RWPE2 (cell line): ENCODE data around the gene MYOZ1.

Source experiments
- ATAC-seq: fragments of 200-7000 bp; cut with Tn5 transposase; 3 replicates; pipeline ENCODE4 v1.9.1; 2021; ENCODE audit warnings: low read depth
- DNase-seq: peaks from one replicate; pipeline ENCODE4 v3.0.0-alpha.2; 2020; ENCODE audit warnings: low spot score
- H3K27ac ChIP-seq: fragments of 450-650 bp; 2 replicates; pipeline ENCODE4 v1.5.1; 2017; ENCODE audit warnings: mild to moderate bottlenecking; ENCODE audit not compliant: poor library complexity, severe bottlenecking
- H3K27me3 ChIP-seq: fragments of 250-450 bp; sonication (Bioruptor Pico); 2 replicates; pipeline ENCODE4 v1.5.1; 2021; ENCODE audit warnings: mild to moderate bottlenecking, moderate library complexity; ENCODE audit not compliant: insufficient read depth, poor library complexity, severe bottlenecking
- H3K36me3 ChIP-seq: fragments of 250-450 bp; sonication (Bioruptor Pico); 2 replicates; pipeline ENCODE4 v1.5.1; 2020; ENCODE audit warnings: low read depth, mild to moderate bottlenecking, moderate library complexity
- H3K4me1 ChIP-seq: fragments of 250-450 bp; sonication (Bioruptor Pico); 2 replicates; pipeline ENCODE4 v1.5.1; 2021; ENCODE audit warnings: mild to moderate bottlenecking, moderate library complexity; ENCODE audit not compliant: insufficient read depth, poor library complexity, severe bottlenecking
- H3K4me3 ChIP-seq: fragments of 250-450 bp; sonication (Bioruptor Pico); 2 replicates; pipeline ENCODE4 v1.5.1; 2021; ENCODE audit warnings: mild to moderate bottlenecking, moderate library complexity; ENCODE audit not compliant: severe bottlenecking
- H3K9me3 ChIP-seq: fragments of 250-450 bp; sonication (Bioruptor Pico); 2 replicates; pipeline ENCODE4 v1.5.1; 2021; ENCODE audit warnings: mild to moderate bottlenecking, moderate library complexity; ENCODE audit not compliant: severe bottlenecking
- TF ChIP-seq, protein P1 (sequence below): fragments of 450-650 bp; IDR thresholded peaks from one replicate; pipeline ENCODE4 v1.5.1; 2017; ENCODE audit warnings: mild to moderate bottlenecking, moderate library complexity; ENCODE audit not compliant: poor library complexity, severe bottlenecking

MYOZ1 gene

DNA sequence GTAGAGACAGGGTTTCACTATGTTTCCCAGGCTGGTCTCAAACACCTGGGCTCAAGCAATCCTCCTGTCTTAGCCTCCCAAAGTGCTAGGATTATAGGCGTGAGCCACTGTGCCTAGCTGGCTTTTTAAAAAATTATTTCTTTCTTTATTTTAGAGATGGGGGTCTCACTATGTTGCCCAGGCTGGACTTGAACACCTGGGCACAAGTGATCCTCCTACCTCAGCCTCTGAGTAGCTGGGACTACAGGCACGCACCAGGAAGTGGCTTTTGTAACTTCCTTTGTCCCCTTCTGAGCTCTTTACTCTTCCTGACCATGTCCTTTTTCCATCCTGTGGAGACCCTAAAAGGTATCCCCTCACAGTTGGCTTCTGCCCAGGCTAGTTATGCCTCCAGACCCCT, 2.1 kb upstream of the MYOZ1 start:
- DNase-seq (no peak), ATAC-seq (no peak)
- no peaks in the 10 kb centered on the region for H3K27me3 ChIP-seq
- no peaks in the 10 kb centered on the region for H3K4me1 ChIP-seq
- TF ChIP-seq, protein P1, sequence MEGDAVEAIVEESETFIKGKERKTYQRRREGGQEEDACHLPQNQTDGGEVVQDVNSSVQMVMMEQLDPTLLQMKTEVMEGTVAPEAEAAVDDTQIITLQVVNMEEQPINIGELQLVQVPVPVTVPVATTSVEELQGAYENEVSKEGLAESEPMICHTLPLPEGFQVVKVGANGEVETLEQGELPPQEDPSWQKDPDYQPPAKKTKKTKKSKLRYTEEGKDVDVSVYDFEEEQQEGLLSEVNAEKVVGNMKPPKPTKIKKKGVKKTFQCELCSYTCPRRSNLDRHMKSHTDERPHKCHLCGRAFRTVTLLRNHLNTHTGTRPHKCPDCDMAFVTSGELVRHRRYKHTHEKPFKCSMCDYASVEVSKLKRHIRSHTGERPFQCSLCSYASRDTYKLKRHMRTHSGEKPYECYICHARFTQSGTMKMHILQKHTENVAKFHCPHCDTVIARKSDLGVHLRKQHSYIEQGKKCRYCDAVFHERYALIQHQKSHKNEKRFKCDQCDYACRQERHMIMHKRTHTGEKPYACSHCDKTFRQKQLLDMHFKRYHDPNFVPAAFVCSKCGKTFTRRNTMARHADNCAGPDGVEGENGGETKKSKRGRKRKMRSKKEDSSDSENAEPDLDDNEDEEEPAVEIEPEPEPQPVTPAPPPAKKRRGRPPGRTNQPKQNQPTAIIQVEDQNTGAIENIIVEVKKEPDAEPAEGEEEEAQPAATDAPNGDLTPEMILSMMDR: no peak
- no peaks in the 10 kb centered on the region for H3K9me3 ChIP-seq
- H3K4me3 ChIP-seq: no peak overlapping the region
- H3K27ac ChIP-seq: no peak overlapping the region
- no peaks in the 10 kb centered on the region for H3K36me3 ChIP-seq

DNA sequence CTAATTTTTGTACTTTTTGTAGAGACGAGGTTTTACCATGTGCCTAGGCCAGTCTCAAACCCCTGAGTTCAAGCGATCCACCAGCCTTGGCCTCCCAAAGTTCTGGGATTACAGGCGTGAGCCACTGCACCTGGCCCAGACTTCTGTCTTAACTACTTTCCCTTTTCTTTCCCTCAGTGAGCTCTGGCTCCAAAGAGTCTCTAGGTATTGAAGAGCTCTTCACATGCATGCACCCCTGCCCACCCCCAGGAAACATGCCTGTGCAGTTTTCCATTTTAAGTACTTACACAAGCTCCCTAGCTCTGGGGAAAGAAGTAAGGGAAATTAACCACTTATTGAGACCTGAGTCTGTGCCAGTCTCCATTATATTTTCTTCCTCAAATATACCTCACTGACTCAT, 2.0 kb downstream of the MYOZ1 start:
- Histone ChIP-seq H3K27ac (no peak overlapping the region), H3K27me3 (no peaks in the 10 kb centered on the region), H3K9me3 (no peaks in the 10 kb centered on the region), H3K4me1 (no peaks in the 10 kb centered on the region), H3K36me3 (no peaks in the 10 kb centered on the region), H3K4me3 (no peak overlapping the region)
- DNase-seq (no peak), ATAC-seq (no peak)
- TF ChIP-seq, protein P1: no peak

DNA sequence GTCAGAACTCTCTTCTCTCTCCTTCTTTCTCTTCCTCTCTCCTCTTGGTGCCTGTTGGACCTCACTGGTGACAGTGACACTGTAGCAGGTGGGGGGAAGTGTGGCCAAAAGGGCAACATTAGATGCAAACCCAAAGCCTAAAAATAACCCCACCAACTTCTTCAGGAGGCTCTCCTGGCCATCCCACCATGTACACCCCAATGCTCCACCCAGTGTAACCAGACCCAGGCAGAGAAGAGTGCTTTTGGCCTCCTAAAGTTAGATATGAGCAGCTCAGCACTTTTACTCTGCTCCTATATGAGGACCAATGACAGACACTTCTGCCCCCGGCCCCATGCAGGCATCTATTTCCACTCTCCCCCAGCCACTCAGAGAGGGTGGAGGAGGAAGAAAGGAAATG, 5.5 kb downstream of the MYOZ1 start:
- no peak overlapping the region for H3K4me3 ChIP-seq
- H3K36me3 ChIP-seq: no peaks in the 10 kb centered on the region
- TF ChIP-seq, protein P1: no peak
- H3K9me3 ChIP-seq: no peaks in the 10 kb centered on the region
- no peaks in the 10 kb centered on the region for H3K4me1 ChIP-seq
- H3K27ac ChIP-seq: no peak overlapping the region
- ATAC-seq (no peak), DNase-seq (no peak)
- no peaks in the 10 kb centered on the region for H3K27me3 ChIP-seq

DNA sequence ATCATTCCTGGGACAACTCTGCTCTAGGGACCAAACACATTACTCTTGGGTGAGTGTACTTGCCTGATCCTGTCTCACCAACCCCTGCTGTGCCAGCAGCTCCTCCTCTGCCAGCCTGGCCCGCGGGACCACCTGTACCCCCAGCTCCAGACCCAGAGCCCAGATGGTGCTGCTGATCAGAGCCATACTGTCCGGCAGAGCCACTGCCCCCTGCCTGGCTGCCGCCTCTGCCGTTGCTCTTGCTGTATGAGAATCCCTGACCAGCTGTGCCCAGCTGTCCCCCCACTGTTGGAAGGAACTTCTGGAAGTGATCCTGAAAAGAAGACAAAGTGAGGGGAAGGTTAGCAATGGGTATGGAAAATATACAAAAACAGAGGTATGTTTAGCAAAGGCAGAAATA, 6.9 kb downstream of the MYOZ1 start:
- no peak for ATAC-seq
- Histone ChIP-seq H3K4me3 (no peak overlapping the region), H3K27me3 (no peaks in the 10 kb centered on the region), H3K4me1 (no peaks in the 10 kb centered on the region), H3K36me3 (no peaks in the 10 kb centered on the region), H3K9me3 (no peaks in the 10 kb centered on the region), H3K27ac (no peak overlapping the region)
- no peak for DNase-seq
- TF ChIP-seq, protein P1: no peak

DNA sequence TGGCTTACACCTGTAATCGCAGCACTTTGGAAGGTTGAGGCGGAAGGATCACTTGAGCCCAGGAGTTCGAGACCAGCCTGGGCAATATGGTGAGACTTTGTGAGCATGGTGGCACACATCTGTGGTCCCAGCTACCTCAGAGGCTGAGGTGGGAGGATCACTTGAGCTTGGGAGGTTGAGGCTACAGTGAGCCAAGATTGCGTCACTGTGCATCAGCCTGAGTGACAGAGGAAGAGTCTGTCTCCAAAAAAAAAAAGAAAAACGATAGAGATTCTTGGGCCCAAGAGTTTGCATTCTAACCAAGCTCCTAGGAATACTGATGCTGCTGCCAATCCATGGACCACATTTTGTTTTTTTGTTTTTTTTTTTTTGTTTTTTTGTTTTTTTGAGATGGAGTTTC, 12.1 kb downstream of the MYOZ1 start:
- Histone ChIP-seq H3K27me3 (no peaks in the 10 kb centered on the region), H3K4me1 (peaks cover 14% of the 10 kb centered on the region), H3K4me3 (no peak overlapping the region), H3K9me3 (no peaks in the 10 kb centered on the region), H3K36me3 (no peaks in the 10 kb centered on the region; the same call in 1 of the 2 replicates), H3K27ac (no peak overlapping the region)
- DNase-seq: no peak
- TF ChIP-seq, protein P1: no peak
- no peak for ATAC-seq
